Lung (tissue), 12 donors: ENCODE results near the gene ISOC1. TPM values are rescaled to one million over a fixed set of nuclear protein-coding genes. Genes with fewer than 3 reads are reported as not detected.

Experiments used
- ATAC-seq: fragments of 200-7000 bp; cut with Tn5 transposase; one replicate; pipeline ENCODE4 v1.9.1; 2020; ENCODE audit warnings: moderate number of reproducible peaks; ENCODE audit not compliant: insufficient read depth, low FRiP score
- DNase-seq, 3 donors: peaks; one replicate each; pipeline ENCODE4 v3.0.0-alpha.2; 2013 to 2017
- H3K27ac ChIP-seq, 2 donors: one replicate each; pipeline ENCODE4 v1.5.1; 2013; ENCODE audit warnings: mild to moderate bottlenecking in 2 of 2, moderate library complexity in 2 of 2, control low read depth in 1 of 2, inconsistent platforms in 1 of 2, low read depth in 1 of 2, low read length in 1 of 2
- H3K27me3 ChIP-seq, 3 donors: one replicate each; pipeline ENCODE4 v1.5.1; 2013; ENCODE audit warnings: low read length in 2 of 3; ENCODE audit not compliant: control insufficient read depth in 3 of 3, insufficient read depth in 3 of 3
- H3K36me3 ChIP-seq, 4 donors: one replicate each; pipeline ENCODE4 v1.5.1; 2013; ENCODE audit warnings: low read length in 4 of 4, mild to moderate bottlenecking in 1 of 4, moderate library complexity in 1 of 4; ENCODE audit not compliant: control insufficient read depth in 4 of 4, insufficient read depth in 4 of 4
- H3K4me1 ChIP-seq, 5 donors: one replicate each; pipeline ENCODE4 v1.5.1; 2013; ENCODE audit warnings: low read length in 5 of 5, mild to moderate bottlenecking in 2 of 5, moderate library complexity in 1 of 5; ENCODE audit not compliant: control insufficient read depth in 5 of 5, insufficient read depth in 5 of 5
- H3K4me3 ChIP-seq: one replicate; pipeline ENCODE4 v1.5.1; 2013; ENCODE audit warnings: mild to moderate bottlenecking, control low read depth, moderate library complexity
- H3K9ac ChIP-seq, 2 donors: one replicate each; pipeline ENCODE4 v1.5.1; 2013; ENCODE audit warnings: low read length in 2 of 2, control low read depth in 1 of 2; ENCODE audit not compliant: insufficient read depth in 1 of 2
- H3K9me3 ChIP-seq, 4 donors: one replicate each; pipeline ENCODE4 v1.5.1; 2013; ENCODE audit warnings: low read length in 3 of 4, mild to moderate bottlenecking in 1 of 4, moderate library complexity in 1 of 4; ENCODE audit not compliant: control insufficient read depth in 4 of 4, insufficient read depth in 3 of 4
- CTCF ChIP-seq: IDR thresholded peaks from 2 replicates; pipeline ENCODE4 v1.5.1; 2012; ENCODE audit warnings: mild to moderate bottlenecking; ENCODE audit errors: control extremely low read depth, extremely low read depth
- WGBS, 2 donors: extraction: QIAGEN DNeasy Blood & Tissue Kit; methylation state at CpG; one replicate each; pipeline ENCODE4 v1.1.7; 2013; 5-methylcytosine and 5-hydroxymethylcytosine counted together
- polyA plus RNA-seq, 2 donors: library from polyadenylated mRNA; stranded (reverse); fragments of 200-250 nt; gene quantifications; one replicate each; pipeline ENCODE4 v1.2.1, GENCODE V29; 2013
- total RNA-seq, 2 donors: library from RNA; depleted of rRNA in 1 of 2; stranded (reverse); fragments of >200 nt in 1 of 2; gene quantifications; one replicate each; pipeline ENCODE4 v1.2.1, GENCODE V29; 2014 to 2021
- donor health status: control.
- donor health status: control.
- donor health status: Bipolar disorder and iron deficiency.
- donor health status: healthy.
- donor health status: DM: yes; HTN: yes; CAD: no.

The ISOC1 gene
- total and polyA plus RNA-seq, 4 donors: 13.4 to 34.8 (median 17.6) TPM

- ATAC-seq: no peak
- no peak for DNase-seq
- no peaks in the 10 kb centered on the region for H3K36me3 ChIP-seq
- no peak overlapping the region for H3K4me3 ChIP-seq
- H3K27me3 ChIP-seq: no peaks in the 10 kb centered on the region
- H3K9ac ChIP-seq: no peak overlapping the region
- H3K27ac ChIP-seq: peak overlapping the region in 1 of 2 donors; percentile 80
- H3K4me1 ChIP-seq: peaks cover 5 to 43% (median 24%) of the 10 kb centered on the region in 5 donors
- no peaks in the 10 kb centered on the region for H3K9me3 ChIP-seq
- TF ChIP-seq CTCF: no peak
- WGBS, 2 donors: 0 to 79% methylated on average over 1 of the region's 1 CpG
Measured at GRCh38 chr5:129099184-129099569, 4.6 kb downstream of the ISOC1 start.

GRCh38 chr5:129101794-129102193, 7.2 kb downstream of the ISOC1 start:
- TF ChIP-seq CTCF: no peak
- Histone ChIP-seq H3K9ac (no peak overlapping the region), H3K27ac (no peak overlapping the region), H3K27me3 (no peaks in the 10 kb centered on the region), H3K9me3 (no peaks in the 10 kb centered on the region), H3K36me3 (peaks cover 0 to 3% (median under 1%) of the 10 kb centered on the region in 4 donors), H3K4me1 (peaks cover 3 to 33% (median 26%) of the 10 kb centered on the region in 5 donors), H3K4me3 (no peak overlapping the region)
- 87 to 93% methylated on average over 2 of the region's 2 CpGs for WGBS, 2 donors
- DNase-seq (no peak), ATAC-seq (no peak)

DNA sequence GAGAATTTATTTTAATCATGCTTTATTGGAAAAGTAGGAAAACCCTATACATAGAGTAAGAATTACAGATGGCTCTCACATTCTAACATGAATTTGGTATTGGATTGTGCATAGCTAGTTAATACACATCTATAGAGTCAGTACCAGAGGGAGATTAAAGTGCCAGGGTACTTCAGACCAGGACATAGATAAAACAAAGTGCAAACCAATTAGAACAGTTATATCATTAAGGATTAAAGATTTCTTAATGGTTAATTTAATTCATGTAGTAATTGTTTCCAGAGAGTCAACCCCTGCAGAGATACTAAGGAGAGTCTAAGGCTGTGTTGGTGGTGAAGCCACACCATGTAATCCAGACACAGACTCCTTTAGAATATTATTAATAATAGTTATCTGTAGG, 8.8 kb downstream of the ISOC1 start:
- Histone ChIP-seq H3K9me3 (no peaks in the 10 kb centered on the region), H3K27me3 (no peaks in the 10 kb centered on the region), H3K36me3 (peaks cover 2 to 14% (median 5%) of the 10 kb centered on the region in 4 donors), H3K27ac (no peak overlapping the region), H3K4me3 (no peak overlapping the region), H3K9ac (no peak overlapping the region), H3K4me1 (peaks cover 3 to 29% (median 18%) of the 10 kb centered on the region in 5 donors)
- ATAC-seq: no peak
- no peak for TF ChIP-seq CTCF
- no peak for DNase-seq

- H3K4me1 ChIP-seq: peaks cover 0 to 30% (median 8%) of the 10 kb centered on the region in 5 donors
- H3K36me3 ChIP-seq: peaks cover 2 to 14% (median 5%) of the 10 kb centered on the region in 4 donors
- ATAC-seq: no peak
- H3K4me3 ChIP-seq: no peak overlapping the region
- WGBS, 2 donors: 90 to 91% methylated on average over 5 of the region's 5 CpGs
- DNase-seq: no peak
- no peaks in the 10 kb centered on the region for H3K27me3 ChIP-seq
- H3K9ac ChIP-seq: no peak overlapping the region
- no peak overlapping the region for H3K27ac ChIP-seq
- H3K9me3 ChIP-seq: no peaks in the 10 kb centered on the region
- TF ChIP-seq CTCF: no peak
Measured at GRCh38 chr5:129104915-129105455, 10.4 kb downstream of the ISOC1 start.
